ENCODE measurements around the gene PEA15.

PEA15 gene

DNA sequence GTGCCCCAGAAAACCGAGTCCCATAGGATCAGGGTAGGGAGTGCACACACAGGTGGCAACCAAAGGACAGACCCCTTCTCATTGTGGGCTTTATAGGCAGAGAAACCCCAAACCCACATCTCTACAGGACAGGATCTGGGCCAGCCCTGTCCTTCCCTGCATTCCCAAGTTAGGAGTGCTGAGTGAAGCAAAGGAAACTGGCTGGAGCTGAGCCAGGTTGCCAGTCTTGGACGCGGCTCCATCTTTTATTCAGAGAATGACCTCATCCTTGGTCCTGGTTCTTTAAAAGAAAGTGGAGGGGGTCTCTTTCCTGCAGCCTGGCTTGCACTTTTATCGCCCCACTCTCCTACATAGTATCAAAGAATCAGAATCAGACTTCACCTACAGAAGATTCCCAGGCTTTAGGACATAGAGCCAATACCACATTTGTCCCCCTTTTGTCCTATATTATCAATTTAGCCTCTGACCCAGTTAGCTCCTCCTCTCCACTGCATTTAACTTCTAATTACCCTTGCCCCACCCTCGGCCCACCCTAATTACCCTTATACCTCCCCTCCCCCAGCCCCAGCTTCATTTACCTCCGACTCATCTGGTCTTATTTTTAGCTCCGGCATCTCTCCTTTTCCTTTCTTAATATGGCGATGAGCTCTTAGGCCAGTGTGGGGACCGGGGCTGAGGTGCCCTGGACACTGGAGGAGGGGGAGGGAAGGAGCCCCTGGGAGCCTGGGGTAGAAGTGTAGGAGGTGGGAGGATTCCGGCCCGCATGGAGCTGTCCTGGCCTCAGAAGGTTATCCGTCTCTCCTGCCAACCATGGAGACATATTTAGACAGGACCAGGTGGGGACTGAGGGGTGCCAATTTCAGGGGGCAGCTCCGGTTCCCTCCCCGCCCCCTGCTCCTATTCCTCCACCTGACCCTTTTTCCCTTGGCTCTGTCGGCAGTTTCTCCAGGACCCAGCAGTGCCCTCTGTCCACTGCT is 15.2 kb upstream of the PEA15 start, which contains the start of gene CASQ1:
TSS of gene CASQ1 (plus strand) at position 927 of the 977 bp plus-strand sequence. CDS start 177 bp downstream, outside the sequence.
- Histone ChIP-seq H3K27ac (peak within 1 kb of the TSS in 1 of 2 donors; percentile 26), H3K4me3 (no peak within 1 kb of the TSS)
- TF ChIP-seq, protein P1, sequence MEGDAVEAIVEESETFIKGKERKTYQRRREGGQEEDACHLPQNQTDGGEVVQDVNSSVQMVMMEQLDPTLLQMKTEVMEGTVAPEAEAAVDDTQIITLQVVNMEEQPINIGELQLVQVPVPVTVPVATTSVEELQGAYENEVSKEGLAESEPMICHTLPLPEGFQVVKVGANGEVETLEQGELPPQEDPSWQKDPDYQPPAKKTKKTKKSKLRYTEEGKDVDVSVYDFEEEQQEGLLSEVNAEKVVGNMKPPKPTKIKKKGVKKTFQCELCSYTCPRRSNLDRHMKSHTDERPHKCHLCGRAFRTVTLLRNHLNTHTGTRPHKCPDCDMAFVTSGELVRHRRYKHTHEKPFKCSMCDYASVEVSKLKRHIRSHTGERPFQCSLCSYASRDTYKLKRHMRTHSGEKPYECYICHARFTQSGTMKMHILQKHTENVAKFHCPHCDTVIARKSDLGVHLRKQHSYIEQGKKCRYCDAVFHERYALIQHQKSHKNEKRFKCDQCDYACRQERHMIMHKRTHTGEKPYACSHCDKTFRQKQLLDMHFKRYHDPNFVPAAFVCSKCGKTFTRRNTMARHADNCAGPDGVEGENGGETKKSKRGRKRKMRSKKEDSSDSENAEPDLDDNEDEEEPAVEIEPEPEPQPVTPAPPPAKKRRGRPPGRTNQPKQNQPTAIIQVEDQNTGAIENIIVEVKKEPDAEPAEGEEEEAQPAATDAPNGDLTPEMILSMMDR (IDR thresholded peaks at IDR 0.05): no peak
- no peak for DNase-seq (ENCODE audit: low spot score)

DNA sequence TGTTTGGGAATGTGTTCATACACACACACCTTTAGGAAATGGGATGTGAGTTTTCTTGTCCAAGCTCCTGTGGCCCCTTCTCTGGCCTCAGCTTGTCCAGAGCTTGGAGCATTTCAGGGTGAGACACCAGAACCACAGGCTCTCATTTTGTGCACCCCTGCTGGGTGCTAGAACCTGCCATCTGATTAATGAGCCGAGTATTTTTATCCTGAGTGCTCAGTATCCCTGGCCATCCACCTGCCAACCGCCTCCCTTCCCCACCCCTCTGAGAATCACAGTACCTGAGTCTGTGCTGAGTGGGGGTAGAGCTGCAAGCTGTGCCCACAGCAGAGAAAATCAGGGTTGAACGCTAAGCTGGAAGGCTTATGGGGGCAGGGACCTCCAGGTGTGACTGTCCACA is 13.4 kb upstream of the PEA15 start:
- Histone ChIP-seq H3K27ac (no peak overlapping the region), H3K4me3 (no peak overlapping the region)
- TF ChIP-seq, protein P1 (IDR thresholded peaks at IDR 0.05): no peak
- no peak for DNase-seq (ENCODE audit: low spot score)

DNA sequence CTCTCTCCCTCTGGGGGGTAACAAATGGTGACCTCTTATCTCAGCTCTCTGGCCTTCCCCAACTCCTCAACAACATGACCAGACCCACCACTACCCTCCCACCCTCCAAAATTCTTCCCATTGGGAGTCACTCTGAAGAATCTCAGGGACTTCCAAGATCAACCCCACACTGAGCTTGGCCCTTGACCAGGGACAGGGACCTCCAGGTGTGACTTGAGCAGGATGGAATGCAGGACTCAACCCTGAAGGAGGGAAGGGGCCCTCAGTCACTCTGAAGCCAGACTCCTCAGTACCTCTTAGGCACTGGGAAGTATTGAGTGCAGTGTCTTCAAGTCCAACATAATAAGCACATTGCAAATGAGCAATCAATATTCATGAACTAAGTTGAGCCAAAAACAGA is 12.9 kb upstream of the PEA15 start:
- DNase-seq (ENCODE audit: low spot score): no peak
- H3K27ac ChIP-seq: no peak overlapping the region
- TF ChIP-seq, protein P1 (IDR thresholded peaks at IDR 0.05): no peak
- H3K4me3 ChIP-seq: no peak overlapping the region

DNA sequence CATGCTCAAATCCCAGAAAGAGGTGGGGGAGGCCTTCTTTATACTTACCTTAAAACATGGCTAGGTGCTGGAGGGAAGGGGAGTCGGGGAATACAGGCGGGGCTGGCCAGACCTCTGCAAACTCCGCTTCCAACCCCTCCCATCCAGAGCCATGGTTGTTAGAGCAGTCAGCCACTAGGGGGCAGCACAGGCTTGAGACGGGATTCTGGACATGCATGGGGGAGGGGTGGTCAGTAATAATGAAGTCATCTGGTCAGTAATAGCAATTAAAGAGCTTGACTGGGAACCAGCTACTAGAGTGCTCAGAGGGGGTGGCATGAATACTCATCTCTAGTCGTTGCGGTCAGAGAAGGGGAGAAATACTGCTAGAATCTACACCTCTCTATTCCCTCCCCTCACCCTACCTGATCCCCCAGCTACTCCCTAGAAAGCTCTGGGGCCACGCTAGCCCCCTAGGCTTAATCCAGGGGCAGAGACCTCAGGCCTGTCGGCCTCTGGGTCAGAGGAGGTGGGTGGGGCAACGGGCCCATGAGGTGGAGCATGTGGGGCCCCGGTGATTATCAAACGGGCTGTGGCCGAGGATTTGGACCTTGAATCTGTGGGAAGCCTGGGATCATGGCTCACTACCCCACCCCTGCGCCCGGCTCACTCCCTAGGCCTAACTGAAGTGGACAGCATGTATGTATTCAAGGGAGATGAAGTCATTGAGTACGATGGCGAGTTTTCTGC is 11.9 kb upstream of the PEA15 start:
- DNase-seq (ENCODE audit: low spot score): peak; percentile 87
- TF ChIP-seq, protein P1 (IDR thresholded peaks at IDR 0.05): peak; percentile 97
- Histone ChIP-seq H3K27ac (no peak overlapping the region), H3K4me3 (no peak overlapping the region)

DNA sequence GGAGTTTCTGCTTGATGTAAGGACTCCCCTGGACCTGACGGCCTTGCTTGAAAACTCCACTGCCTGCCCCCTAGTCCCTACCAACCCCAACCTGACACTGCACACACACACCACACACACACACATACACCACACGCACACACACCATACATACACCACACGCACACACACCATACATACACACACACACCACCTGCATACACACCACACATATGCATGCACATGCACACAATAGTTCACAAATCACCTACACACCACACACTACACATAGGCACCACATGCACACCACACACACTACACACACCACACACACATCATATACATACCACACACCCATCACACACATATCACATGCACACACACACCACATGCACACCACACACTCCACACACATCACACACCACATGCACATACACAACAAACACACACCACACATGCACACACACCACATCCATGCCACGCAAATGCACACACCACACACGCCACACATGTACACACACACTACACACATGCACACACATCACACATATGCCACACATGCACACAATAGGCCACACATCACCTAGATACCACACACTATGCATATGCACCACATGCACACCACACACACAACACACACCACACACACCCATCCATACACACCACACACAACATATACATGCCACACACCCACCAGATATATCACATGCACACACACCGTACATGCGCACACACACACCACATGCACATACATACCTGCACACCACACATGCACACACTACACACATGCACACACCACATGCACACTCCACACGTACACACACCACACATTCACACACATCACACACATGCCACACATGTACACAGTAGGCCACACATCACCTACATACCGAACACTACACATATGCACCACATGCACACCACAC is 11.1 kb upstream of the PEA15 start:
- DNase-seq (ENCODE audit: low spot score): no peak
- TF ChIP-seq, protein P1 (IDR thresholded peaks at IDR 0.05): no peak
- no peak overlapping the region for H3K27ac ChIP-seq
- H3K4me3 ChIP-seq: no peak overlapping the region

DNA sequence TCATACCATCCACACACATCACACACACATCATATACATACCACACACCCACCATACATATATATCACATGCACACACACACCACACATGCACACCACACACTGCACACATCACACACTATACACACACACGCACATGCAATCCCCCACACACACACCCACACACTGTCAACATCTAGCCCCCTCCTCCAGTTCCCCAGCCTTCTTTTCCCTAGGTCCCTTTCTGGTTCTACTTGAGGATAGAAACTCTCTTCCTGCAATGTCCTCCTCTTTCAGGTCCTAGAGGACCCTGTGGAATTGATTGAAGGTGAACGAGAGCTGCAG is 10.5 kb upstream of the PEA15 start:
- Histone ChIP-seq H3K27ac (no peak overlapping the region), H3K4me3 (no peak overlapping the region)
- TF ChIP-seq, protein P1 (IDR thresholded peaks at IDR 0.05): no peak
- no peak for DNase-seq (ENCODE audit: low spot score)

Measured in coronary artery (tissue), 2 donors.